IPS-15b (cell line): ENCODE results near the gene CIDEA.
A peak's percentile ranks its signal among the peaks of the same experiment; 100 is the strongest.

Source experiments
- H3K27me3 ChIP-seq: one replicate; pipeline ENCODE4 v1.6.1; 2013; ENCODE audit warnings: low read length; ENCODE audit not compliant: control insufficient read depth, insufficient read depth
- H3K36me3 ChIP-seq: one replicate; pipeline ENCODE4 v1.6.1; 2013; ENCODE audit warnings: low read length; ENCODE audit not compliant: control insufficient read depth, insufficient read depth
- H3K4me1 ChIP-seq: one replicate; pipeline ENCODE4 v1.6.1; 2013; ENCODE audit warnings: mild to moderate bottlenecking, low read length; ENCODE audit not compliant: control insufficient read depth, insufficient read depth
- H3K4me3 ChIP-seq: one replicate; pipeline ENCODE4 v1.5.1; 2013; ENCODE audit warnings: low read depth, low read length
- H3K9ac ChIP-seq: one replicate; pipeline ENCODE4 v1.6.1; 2013; ENCODE audit warnings: low read depth, mild to moderate bottlenecking, low read length
- H3K9me3 ChIP-seq: one replicate; pipeline ENCODE4 v1.6.1; 2013; ENCODE audit warnings: mild to moderate bottlenecking, low read length; ENCODE audit not compliant: control insufficient read depth, insufficient read depth

Gene CIDEA

GRCh38 chr18:12279781-12280531 is 25.8 kb downstream of the CIDEA start:
- Histone ChIP-seq H3K27me3 (peaks cover 3% of the 10 kb centered on the region), H3K9ac (no peak overlapping the region), H3K4me3 (no peak overlapping the region), H3K9me3 (no peaks in the 10 kb centered on the region), H3K36me3 (no peaks in the 10 kb centered on the region), H3K4me1 (peaks cover 6% of the 10 kb centered on the region)

GRCh38 chr18:12281861-12282260 is 27.7 kb downstream of the CIDEA start:
- no peaks in the 10 kb centered on the region for H3K36me3 ChIP-seq
- H3K4me3 ChIP-seq = no peak overlapping the region
- no peaks in the 10 kb centered on the region for H3K9me3 ChIP-seq
- H3K9ac ChIP-seq = no peak overlapping the region
- peaks cover 6% of the 10 kb centered on the region for H3K4me1 ChIP-seq
- peaks cover 12% of the 10 kb centered on the region for H3K27me3 ChIP-seq

- Histone ChIP-seq H3K9me3 (no peaks in the 10 kb centered on the region), H3K9ac (no peak overlapping the region), H3K4me1 (peaks cover 6% of the 10 kb centered on the region), H3K27me3 (peaks cover 17% of the 10 kb centered on the region), H3K4me3 (no peak overlapping the region), H3K36me3 (no peaks in the 10 kb centered on the region)
Measured at GRCh38 chr18:12282442-12283039, 28.4 kb downstream of the CIDEA start.

- Histone ChIP-seq H3K36me3 (no peaks in the 10 kb centered on the region), H3K9ac (no peak overlapping the region), H3K4me1 (peaks cover 6% of the 10 kb centered on the region), H3K9me3 (no peaks in the 10 kb centered on the region), H3K27me3 (peaks cover 23% of the 10 kb centered on the region), H3K4me3 (no peak overlapping the region)
Measured at GRCh38 chr18:12283256-12283655, 29.1 kb downstream of the CIDEA start.

GRCh38 chr18:12283666-12284065 is 29.5 kb downstream of the CIDEA start:
- H3K4me3 ChIP-seq = no peak overlapping the region
- peaks cover 27% of the 10 kb centered on the region for H3K27me3 ChIP-seq
- H3K9ac ChIP-seq = no peak overlapping the region
- H3K4me1 ChIP-seq = peaks cover 6% of the 10 kb centered on the region
- H3K9me3 ChIP-seq = no peaks in the 10 kb centered on the region
- H3K36me3 ChIP-seq = no peaks in the 10 kb centered on the region

- no peak overlapping the region for H3K9ac ChIP-seq
- peaks cover 4% of the 10 kb centered on the region for H3K4me1 ChIP-seq
- H3K27me3 ChIP-seq = peaks cover 34% of the 10 kb centered on the region
- no peaks in the 10 kb centered on the region for H3K9me3 ChIP-seq
- H3K36me3 ChIP-seq = no peaks in the 10 kb centered on the region
- H3K4me3 ChIP-seq = peak overlapping the region; percentile 77
Measured at GRCh38 chr18:12287131-12287681, 33.0 kb downstream of the CIDEA start.

- Histone ChIP-seq H3K4me1 (peaks cover 4% of the 10 kb centered on the region), H3K9ac (no peak overlapping the region), H3K4me3 (peak overlapping the region; percentile 77), H3K36me3 (no peaks in the 10 kb centered on the region), H3K27me3 (peaks cover 34% of the 10 kb centered on the region), H3K9me3 (no peaks in the 10 kb centered on the region)
Measured at GRCh38 chr18:12287684-12288402, 33.7 kb downstream of the CIDEA start.

- Histone ChIP-seq H3K4me3 (peak overlapping the region; percentile 77), H3K36me3 (no peaks in the 10 kb centered on the region), H3K4me1 (peaks cover 4% of the 10 kb centered on the region), H3K9ac (no peak overlapping the region), H3K9me3 (no peaks in the 10 kb centered on the region), H3K27me3 (peaks cover 34% of the 10 kb centered on the region)
Measured at GRCh38 chr18:12288403-12288755, 34.2 kb downstream of the CIDEA start.

GRCh38 chr18:12290086-12290485 is 35.9 kb downstream of the CIDEA start:
- peaks cover 4% of the 10 kb centered on the region for H3K4me1 ChIP-seq

GRCh38 chr18:12291161-12291560 is 37.0 kb downstream of the CIDEA start:
- Histone ChIP-seq H3K36me3 (no peaks in the 10 kb centered on the region), H3K9me3 (no peaks in the 10 kb centered on the region), H3K9ac (no peak overlapping the region), H3K27me3 (peaks cover 31% of the 10 kb centered on the region), H3K4me3 (no peak overlapping the region), H3K4me1 (peaks cover 4% of the 10 kb centered on the region)

More at GRCh38 chr18:12290086-12290485, 35.9 kb downstream of the CIDEA start:
- Histone ChIP-seq H3K4me3 (no peak overlapping the region), H3K36me3 (no peaks in the 10 kb centered on the region), H3K9ac (no peak overlapping the region), H3K9me3 (no peaks in the 10 kb centered on the region), H3K27me3 (peaks cover 34% of the 10 kb centered on the region)

- Histone ChIP-seq H3K27me3 (peaks cover 26% of the 10 kb centered on the region), H3K9ac (no peak overlapping the region), H3K36me3 (no peaks in the 10 kb centered on the region), H3K9me3 (no peaks in the 10 kb centered on the region), H3K4me1 (peaks cover 4% of the 10 kb centered on the region), H3K4me3 (no peak overlapping the region)
Measured at GRCh38 chr18:12291690-12292089, 37.5 kb downstream of the CIDEA start.
